Hepatocyte (in vitro differentiated cells): ENCODE results near the gene UBQLN1. TPM values are rescaled to one million over a fixed set of nuclear protein-coding genes. Genes with fewer than 3 reads are reported as not detected.

ENCODE experiments used
- DNase-seq: peaks from one replicate; pipeline ENCODE4 v3.0.0-alpha.2; 2016; ENCODE audit warnings: low spot score
- H2AFZ ChIP-seq: fragments of 200-600 bp; sonication (generic); 2 replicates; pipeline ENCODE4 v1.6.0; 2016; ENCODE audit warnings: antibody characterized with exemption, mild to moderate bottlenecking
- H3K27ac ChIP-seq: fragments of 200-600 bp; sonication (generic); 2 replicates; pipeline ENCODE4 v1.5.1; 2016; ENCODE audit warnings: mild to moderate bottlenecking
- H3K27me3 ChIP-seq: fragments of 200-600 bp; sonication (generic); 2 replicates; pipeline ENCODE4 v1.6.1; 2016
- H3K36me3 ChIP-seq: fragments of 200-600 bp; sonication (generic); replicated peaks from 2 replicates; pipeline ENCODE4 v1.5.1; 2016; ENCODE audit warnings: low read depth; ENCODE audit not compliant: insufficient read depth
- H3K4me1 ChIP-seq: fragments of 200-600 bp; sonication (generic); 2 replicates; pipeline ENCODE4 v1.5.1; 2016; ENCODE audit warnings: mild to moderate bottlenecking, moderate library complexity; ENCODE audit not compliant: insufficient read depth
- H3K4me2 ChIP-seq: fragments of 200-600 bp; sonication (generic); 2 replicates; pipeline ENCODE4 v1.6.0; 2016
- H3K4me3 ChIP-seq: fragments of 200-600 bp; sonication (generic); 2 replicates; pipeline ENCODE4 v1.5.1; 2016; ENCODE audit warnings: mild to moderate bottlenecking
- H3K79me2 ChIP-seq: fragments of 200-600 bp; sonication (generic); 2 replicates; pipeline ENCODE4 v1.6.0; 2017; ENCODE audit warnings: mild to moderate bottlenecking
- H3K9me2 ChIP-seq: fragments of 200-600 bp; sonication (generic); replicated peaks from 2 replicates; pipeline ENCODE4 v1.6.0; 2017; ENCODE audit warnings: mild to moderate bottlenecking; ENCODE audit not compliant: insufficient read depth
- H3K9me3 ChIP-seq: fragments of 200-600 bp; sonication (generic); 2 replicates; pipeline ENCODE4 v1.5.1; 2016; ENCODE audit warnings: low read depth, mild to moderate bottlenecking
- H4K20me1 ChIP-seq: fragments of 200-600 bp; sonication (generic); 2 replicates; pipeline ENCODE4 v1.6.0; 2016; ENCODE audit warnings: mild to moderate bottlenecking; ENCODE audit not compliant: insufficient read depth, poor library complexity, severe bottlenecking
- CTCF ChIP-seq: fragments of 200-600 bp; sonication (generic); IDR thresholded peaks from 2 replicates; pipeline ENCODE4 v1.5.1; 2016; ENCODE audit warnings: antibody characterized with exemption, mild to moderate bottlenecking; ENCODE audit not compliant: poor library complexity
- EZH2 ChIP-seq: fragments of 200-600 bp; sonication (generic); IDR thresholded peaks from 2 replicates; pipeline ENCODE4 v1.6.1; 2016; ENCODE audit warnings: antibody characterized with exemption, mild to moderate bottlenecking, borderline replicate concordance
- EZH2phosphoT487 ChIP-seq: fragments of 200-600 bp; sonication (generic); IDR thresholded peaks from one replicate; pipeline ENCODE4 v1.6.1; 2018; ENCODE audit warnings: antibody characterized with exemption, mild to moderate bottlenecking, low read depth, moderate library complexity; ENCODE audit not compliant: unreplicated experiment, severe bottlenecking
- WGBS: methylation state at CpG from one replicate; pipeline ENCODE4 v1.1.6; 2016; ENCODE audit warnings: low lambda C conversion rate; ENCODE audit errors: missing lambda C conversion rate; 5-methylcytosine and 5-hydroxymethylcytosine counted together
- polyA plus RNA-seq: library from polyadenylated mRNA; unstranded; fragments of >200 nt; fragmentation: Nextera tagmentation; extraction: Ambion mirVana; gene quantifications from 2 replicates; pipeline ENCODE4 v1.2.1, GENCODE V29; 2016
- total RNA-seq: library from RNA; depleted of rRNA; stranded (reverse); fragments of >200 nt; gene quantifications from 2 replicates; pipeline ENCODE4 v1.2.3, GENCODE V29; 2014

UBQLN1 gene
- total and polyA plus RNA-seq, 2 experiments from 2014 or later: 42.6 to 97.1 TPM

- no peaks in the 10 kb centered on the region for H3K9me3 ChIP-seq
- H3K4me2 ChIP-seq: no peak overlapping the region
- H3K4me1 ChIP-seq: no peaks in the 10 kb centered on the region
- no peaks in the 10 kb centered on the region for H4K20me1 ChIP-seq
- no peak overlapping the region for H3K4me3 ChIP-seq
- DNase-seq: no peak
- no peak overlapping the region for H3K27ac ChIP-seq
- H3K9me2 ChIP-seq: no peaks in the 10 kb centered on the region
- H3K36me3 ChIP-seq: no peaks in the 10 kb centered on the region
- H3K79me2 ChIP-seq: no peaks in the 10 kb centered on the region
- no peak overlapping the region for H2AFZ ChIP-seq
- 83% methylated on average over 3 of the region's 3 CpGs for WGBS
- no peaks in the 10 kb centered on the region for H3K27me3 ChIP-seq
- TF ChIP-seq EZH2phosphoT487 (no peak), EZH2 (no peak), CTCF (no peak)
These were observed 6.6 kb upstream of the UBQLN1 start for GRCh38 chr9:83714329-83714728.

GRCh38 chr9:83708515-83709158 lies 879 bp upstream of the UBQLN1 start:
- WGBS: 17% methylated on average over 20 of the region's 20 CpGs

GRCh38 chr9:83707518-83707767 lies 315 bp downstream of the UBQLN1 start:
- WGBS: 0% methylated on average over 26 of the region's 26 CpGs
- H3K27me3 ChIP-seq: no peaks in the 10 kb centered on the region
- H4K20me1 ChIP-seq: peaks cover 43% of the 10 kb centered on the region
- peak overlapping the region; percentile 83 for H3K4me2 ChIP-seq
- peaks cover 53% of the 10 kb centered on the region for H3K79me2 ChIP-seq
- peaks cover 5% of the 10 kb centered on the region for H3K4me1 ChIP-seq
- peak overlapping the region; percentile 100 for H3K27ac ChIP-seq
- no peaks in the 10 kb centered on the region for H3K9me3 ChIP-seq
- DNase-seq: no peak
- TF ChIP-seq EZH2phosphoT487: no peak
- no peak for TF ChIP-seq CTCF
- no peak for TF ChIP-seq EZH2
- H3K4me3 ChIP-seq: peak overlapping the region; percentile 75
- peak overlapping the region; percentile 92 for H2AFZ ChIP-seq
- H3K9me2 ChIP-seq: no peaks in the 10 kb centered on the region
- no peaks in the 10 kb centered on the region for H3K36me3 ChIP-seq

More at GRCh38 chr9:83708515-83709158, 879 bp upstream of the UBQLN1 start:
- H3K9me2 ChIP-seq: no peaks in the 10 kb centered on the region
- H3K4me1 ChIP-seq: peaks cover 5% of the 10 kb centered on the region
- no peaks in the 10 kb centered on the region for H3K9me3 ChIP-seq
- H3K4me2 ChIP-seq: peak overlapping the region; percentile 83
- H3K27ac ChIP-seq: peak overlapping the region; percentile 100
- peak overlapping the region; percentile 75 for H3K4me3 ChIP-seq
- peak; percentile 88 for DNase-seq
- H3K36me3 ChIP-seq: no peaks in the 10 kb centered on the region
- H4K20me1 ChIP-seq: peaks cover 31% of the 10 kb centered on the region
- peaks cover 41% of the 10 kb centered on the region for H3K79me2 ChIP-seq
- no peaks in the 10 kb centered on the region for H3K27me3 ChIP-seq
- TF ChIP-seq CTCF (peak; percentile 37), EZH2phosphoT487 (no peak)
- peak overlapping the region; percentile 92 for H2AFZ ChIP-seq
